ENCODE measurements around the gene MYT1. TPM values are rescaled to one million over a fixed set of nuclear protein-coding genes. Genes with fewer than 3 reads are reported as not detected.

Gene MYT1
- total and polyA plus RNA-seq, 2 of the 13 experiments (the other 11 are each of a cell fraction or from before 2014, with no cell fraction given), result 0.58 to 2.5 TPM

GRCh38 chr20:64222851-64223525, 58.7 kb downstream of the MYT1 start (continued):
- no peak for TF ChIP-seq REST (IDR thresholded peaks at IDR 0.05; ENCODE audit: borderline replicate concordance in 1 of 2, low read depth in 1 of 2, low read length in 2 of 2)
- no peak for TF ChIP-seq ZBTB43 (CRISPR knock-in tag; conservative IDR thresholded peaks at IDR 0.05)
- TF ChIP-seq PTBP1 (IDR thresholded peaks at IDR 0.05; ENCODE audit: low read depth, low read length, poor library complexity, severe bottlenecking), result no peak
- TF ChIP-seq USF2 (IDR thresholded peaks at IDR 0.05; ENCODE audit: low read depth, low read length), result no peak
- no peak for TF ChIP-seq USF2 (CRISPR knock-in tag; IDR thresholded peaks at IDR 0.05; ENCODE audit: borderline replicate concordance)
- no peak for TF ChIP-seq SMAD1 (CRISPR knock-in tag; IDR thresholded peaks at IDR 0.05; ENCODE audit: borderline replicate concordance, low read depth)
- no peak for TF ChIP-seq GTF3A (CRISPR knock-in tag; conservative IDR thresholded peaks at IDR 0.05)
- TF ChIP-seq ZBTB4 (CRISPR knock-in tag; IDR thresholded peaks at IDR 0.05; ENCODE audit: borderline replicate concordance), result 0 out of 2 replicates have a peak, but pooled peaks have one; percentile 20
- no peak for TF ChIP-seq SMARCE1 (IDR thresholded peaks at IDR 0.05; ENCODE audit: borderline replicate concordance)
- no peak for TF ChIP-seq IRF9 (CRISPR knock-in tag; IDR thresholded peaks at IDR 0.05; ENCODE audit: borderline replicate concordance)
- TF ChIP-seq ZFP1 (CRISPR knock-in tag; IDR thresholded peaks at IDR 0.05), result no peak
- TF ChIP-seq FOSL1 (CRISPR knock-in tag; IDR thresholded peaks at IDR 0.05; ENCODE audit: borderline replicate concordance), result no peak
- no peak for TF ChIP-seq SRF (IDR thresholded peaks at IDR 0.05; ENCODE audit: low read depth, low read length)
- TF ChIP-seq ZNF12 (CRISPR knock-in tag; IDR thresholded peaks at IDR 0.05), result no peak
- TF ChIP-seq GLMP (CRISPR knock-in tag; IDR thresholded peaks at IDR 0.05; ENCODE audit: borderline replicate concordance), result no peak

Data from HepG2 (cell line).